Fibroblast of the aortic adventitia (primary cell): ENCODE data around the gene APBA2. TPM values are rescaled to one million over a fixed set of nuclear protein-coding genes. Genes with fewer than 3 reads are reported as not detected.

Experiments
- DNase-seq: peaks from one replicate; pipeline ENCODE4 v3.0.0-alpha.2; 2010; ENCODE audit warnings: low read depth
- H3K4me3 ChIP-seq: 2 replicates; pipeline ENCODE4 v1.5.1; 2011; ENCODE audit warnings: low read depth, mild to moderate bottlenecking, control low read depth, low read length, moderate library complexity
- CTCF ChIP-seq: IDR thresholded peaks from 2 replicates; pipeline ENCODE4 v1.5.1; 2011; ENCODE audit warnings: mild to moderate bottlenecking, low read length, control low read depth, inconsistent platforms; ENCODE audit not compliant: insufficient read depth
- total RNA-seq: library from RNA; depleted of rRNA; stranded (reverse); fragments of >200 nt; gene quantifications from 2 replicates; pipeline ENCODE4 v1.2.3, GENCODE V29; 2012; ENCODE audit warnings: low replicate concordance

The APBA2 gene
- total RNA-seq, 1 donor = 1.8 TPM

GRCh38 chr15:29106551-29107290 is 220.9 kb downstream of the APBA2 start:
- DNase-seq = no peak
- TF ChIP-seq CTCF = no peak
- H3K4me3 ChIP-seq = no peak overlapping the region

GRCh38 chr15:29107291-29107890 is 221.6 kb downstream of the APBA2 start:
- TF ChIP-seq CTCF = no peak
- no peak overlapping the region for H3K4me3 ChIP-seq
- no peak for DNase-seq

GRCh38 chr15:29107971-29108645 is 222.3 kb downstream of the APBA2 start:
- H3K4me3 ChIP-seq = no peak overlapping the region
- no peak for TF ChIP-seq CTCF
- DNase-seq = no peak

- DNase-seq = no peak
- TF ChIP-seq CTCF = no peak
- H3K4me3 ChIP-seq = no peak overlapping the region
These were observed 224.0 kb downstream of the APBA2 start for GRCh38 chr15:29109762-29110161.

- no peak for DNase-seq
- no peak for TF ChIP-seq CTCF
- H3K4me3 ChIP-seq = no peak overlapping the region
These were observed 224.4 kb downstream of the APBA2 start for GRCh38 chr15:29110176-29110575.

- no peak for DNase-seq
- no peak for TF ChIP-seq CTCF
- no peak overlapping the region for H3K4me3 ChIP-seq
These were observed 225.0 kb downstream of the APBA2 start for GRCh38 chr15:29110733-29111132.
